ENCODE measurements around the gene ATP8A2.
A peak's percentile ranks its signal among the peaks of the same experiment; 100 is the strongest.

Gene ATP8A2

GRCh38 chr13:25963674-25964073 is 591.9 kb downstream of the ATP8A2 start:
- Histone ChIP-seq H3K27ac (no peak overlapping the region), H3K4me3 (no peak overlapping the region)

GRCh38 chr13:25965596-25965995 is 593.8 kb downstream of the ATP8A2 start:
- Histone ChIP-seq H3K27ac (no peak overlapping the region), H3K4me3 (no peak overlapping the region)

GRCh38 chr13:25966086-25966485 is 594.3 kb downstream of the ATP8A2 start:
- Histone ChIP-seq H3K4me3 (no peak overlapping the region), H3K27ac (no peak overlapping the region)

GRCh38 chr13:25967144-25967543 is 595.4 kb downstream of the ATP8A2 start:
- H3K4me3 ChIP-seq = no peak overlapping the region
- no peak overlapping the region for H3K27ac ChIP-seq

GRCh38 chr13:25971047-25971446 is 599.3 kb downstream of the ATP8A2 start:
- Histone ChIP-seq H3K4me3 (no peak overlapping the region), H3K27ac (peak overlapping the region in 2 of 21 experiments; percentile 20 to 29)

- Histone ChIP-seq H3K27ac (peak overlapping the region in 2 of 21 experiments; percentile 20 to 29), H3K4me3 (no peak overlapping the region)
Measured at GRCh38 chr13:25971459-25972145, 599.8 kb downstream of the ATP8A2 start.

- H3K27ac ChIP-seq = no peak overlapping the region
- no peak overlapping the region for H3K4me3 ChIP-seq
Measured at GRCh38 chr13:25973085-25973484, 601.3 kb downstream of the ATP8A2 start.

- H3K27ac ChIP-seq = no peak overlapping the region
Measured at GRCh38 chr13:25973576-25973975, 601.8 kb downstream of the ATP8A2 start.

GRCh38 chr13:25977216-25977615 is 605.4 kb downstream of the ATP8A2 start:
- Histone ChIP-seq H3K4me3 (no peak overlapping the region), H3K27ac (no peak overlapping the region)

More at GRCh38 chr13:25973576-25973975, 601.8 kb downstream of the ATP8A2 start:
- no peak overlapping the region for H3K4me3 ChIP-seq

- Histone ChIP-seq H3K4me3 (no peak overlapping the region), H3K27ac (no peak overlapping the region)
Measured at GRCh38 chr13:25977671-25978070, 605.9 kb downstream of the ATP8A2 start.

- no peak overlapping the region for H3K4me3 ChIP-seq
- no peak overlapping the region for H3K27ac ChIP-seq
Measured at GRCh38 chr13:25978961-25979360, 607.2 kb downstream of the ATP8A2 start.

GRCh38 chr13:25979371-25979770 is 607.6 kb downstream of the ATP8A2 start:
- Histone ChIP-seq H3K27ac (no peak overlapping the region), H3K4me3 (no peak overlapping the region)

GRCh38 chr13:25980255-25980654 is 608.5 kb downstream of the ATP8A2 start:
- Histone ChIP-seq H3K27ac (no peak overlapping the region), H3K4me3 (no peak overlapping the region)

GRCh38 chr13:25981060-25981459 is 609.3 kb downstream of the ATP8A2 start:
- no peak overlapping the region for H3K27ac ChIP-seq
- H3K4me3 ChIP-seq = no peak overlapping the region

GRCh38 chr13:25982907-25983306 is 611.1 kb downstream of the ATP8A2 start:
- H3K27ac ChIP-seq = no peak overlapping the region

GRCh38 chr13:25987987-25988386 is 616.2 kb downstream of the ATP8A2 start:
- H3K4me3 ChIP-seq = no peak overlapping the region
- no peak overlapping the region for H3K27ac ChIP-seq

More at GRCh38 chr13:25982907-25983306, 611.1 kb downstream of the ATP8A2 start:
- H3K4me3 ChIP-seq = no peak overlapping the region

- no peak overlapping the region for H3K27ac ChIP-seq
- H3K4me3 ChIP-seq = no peak overlapping the region
Measured at GRCh38 chr13:25988661-25989060, 616.9 kb downstream of the ATP8A2 start.

GRCh38 chr13:25990801-25991200 is 619.0 kb downstream of the ATP8A2 start:
- Histone ChIP-seq H3K27ac (no peak overlapping the region), H3K4me3 (no peak overlapping the region)

GRCh38 chr13:25992076-25992475 is 620.3 kb downstream of the ATP8A2 start:
- H3K27ac ChIP-seq = no peak overlapping the region
- no peak overlapping the region for H3K4me3 ChIP-seq

GRCh38 chr13:26007261-26008125 is 635.7 kb downstream of the ATP8A2 start:
- Histone ChIP-seq H3K4me3 (no peak overlapping the region), H3K27ac (no peak overlapping the region)
